Neuronal stem cell (in vitro differentiated cells): ENCODE data around the gene UBA5.

Experiments used
- DNase-seq: peaks from one replicate; pipeline ENCODE4 v3.0.0-alpha.2; 2013; ENCODE audit warnings: low spot score
- H2AFZ ChIP-seq: one replicate; pipeline ENCODE4 v1.6.1; 2013; ENCODE audit warnings: mild to moderate bottlenecking, low read length, inconsistent platforms
- H2AK5ac ChIP-seq: 2 replicates; pipeline ENCODE4 v1.6.1; 2013; ENCODE audit warnings: low read depth, mild to moderate bottlenecking, inconsistent platforms, low read length, moderate library complexity, mixed read lengths
- H2BK120ac ChIP-seq: 2 replicates; pipeline ENCODE4 v1.6.1; 2013; ENCODE audit warnings: low read depth, mild to moderate bottlenecking, inconsistent platforms, low read length, moderate library complexity, mixed read lengths
- H2BK12ac ChIP-seq: one replicate; pipeline ENCODE4 v1.6.1; 2013; ENCODE audit warnings: low read length, inconsistent platforms
- H2BK15ac ChIP-seq: 2 replicates; pipeline ENCODE4 v1.6.1; 2013; ENCODE audit warnings: mild to moderate bottlenecking, low read length, inconsistent platforms, mixed read lengths
- H2BK5ac ChIP-seq: one replicate; pipeline ENCODE4 v1.6.1; 2013; ENCODE audit warnings: inconsistent platforms, mild to moderate bottlenecking, low read length, moderate library complexity
- H3K14ac ChIP-seq: one replicate; pipeline ENCODE4 v1.6.1; 2013; ENCODE audit warnings: low read length, inconsistent platforms
- H3K18ac ChIP-seq: 2 replicates; pipeline ENCODE4 v1.6.1; 2013; ENCODE audit warnings: low read length, inconsistent platforms
- H3K23ac ChIP-seq: 2 replicates; pipeline ENCODE4 v1.6.1; 2013; ENCODE audit warnings: low read depth, mild to moderate bottlenecking, mixed read lengths, low read length, inconsistent platforms; ENCODE audit not compliant: poor library complexity
- H3K27ac ChIP-seq: replicated peaks from 3 replicates; pipeline ENCODE4 v1.5.1; 2013; ENCODE audit warnings: low read length, inconsistent platforms
- H3K27me3 ChIP-seq, 3 experiments: 2 replicates each; pipeline ENCODE4 v1.6.1; 2013; ENCODE audit warnings: low read length in 3 of 3, mild to moderate bottlenecking in 2 of 3, inconsistent platforms in 1 of 3, low read depth in 1 of 3, mixed read lengths in 1 of 3, moderate library complexity in 1 of 3; ENCODE audit not compliant: control insufficient read depth in 3 of 3, insufficient read depth in 3 of 3
- H3K36me3 ChIP-seq, 2 donors: replicated peaks in 1 of 2; 2 replicates each; pipeline ENCODE4 v1.6.1; 2013; ENCODE audit warnings: low read length in 2 of 2; ENCODE audit not compliant: control insufficient read depth in 2 of 2, insufficient read depth in 2 of 2
- H3K4ac ChIP-seq: 2 replicates; pipeline ENCODE4 v1.6.1; 2013; ENCODE audit warnings: inconsistent platforms, mild to moderate bottlenecking, low read length, moderate library complexity
- H3K4me1 ChIP-seq, 2 donors: 1 replicate in 1 of 2; 2 replicates in 1 of 2; pipeline ENCODE4 v1.6.1; 2013; ENCODE audit warnings: low read length in 2 of 2, low read depth in 1 of 2; ENCODE audit not compliant: control insufficient read depth in 2 of 2, insufficient read depth in 1 of 2
- H3K4me2 ChIP-seq: one replicate; pipeline ENCODE4 v1.6.1; 2013; ENCODE audit warnings: mild to moderate bottlenecking, low read length, inconsistent platforms; ENCODE audit not compliant: insufficient read depth, poor library complexity, severe bottlenecking
- H3K4me3 ChIP-seq, 2 donors: 2 replicates each; pipeline ENCODE4 v1.5.1; 2013; ENCODE audit warnings: low read length in 2 of 2, mild to moderate bottlenecking in 2 of 2, inconsistent platforms in 1 of 2, moderate library complexity in 1 of 2
- H3K79me1 ChIP-seq: one replicate; pipeline ENCODE4 v1.6.1; 2013; ENCODE audit warnings: low read depth, mild to moderate bottlenecking, inconsistent platforms, low read length, moderate library complexity
- H3K9ac ChIP-seq: one replicate; pipeline ENCODE4 v1.6.1; 2013; ENCODE audit warnings: mild to moderate bottlenecking, low read depth, low read length, inconsistent platforms; ENCODE audit not compliant: poor library complexity
- H3K9me3 ChIP-seq, 2 donors: replicated peaks in 1 of 2; 2 replicates each; pipeline versions ENCODE3 to v1.6.1; 2013; ENCODE audit warnings: low read length in 2 of 2, mild to moderate bottlenecking in 2 of 2, inconsistent platforms in 1 of 2, low read depth in 1 of 2, mixed read lengths in 1 of 2, moderate library complexity in 1 of 2; ENCODE audit not compliant: control insufficient read depth in 2 of 2, insufficient read depth in 1 of 2
- H4K8ac ChIP-seq: one replicate; pipeline ENCODE4 v1.6.1; 2013; ENCODE audit warnings: low read depth, mild to moderate bottlenecking, inconsistent platforms, low read length, moderate library complexity
- H4K91ac ChIP-seq: one replicate; pipeline ENCODE4 v1.6.1; 2013; ENCODE audit warnings: low read length, low read depth, mild to moderate bottlenecking, inconsistent platforms; ENCODE audit not compliant: poor library complexity
- WGBS, 2 donors: extraction: QIAGEN DNeasy Blood & Tissue Kit; methylation state at CpG; one replicate each; pipeline ENCODE4 v1.1.7; 2013; ENCODE audit warnings: missing lambda C conversion rate in 2 of 2, mixed read lengths in 1 of 2; ENCODE audit not compliant: insufficient read length in 2 of 2, insufficient replicate concordance in 1 of 2; ENCODE audit errors: extremely low coverage in 2 of 2; 5-methylcytosine and 5-hydroxymethylcytosine counted together

The UBA5 gene

GRCh38 chr3:132722165-132723023 is 62.3 kb downstream of the UBA5 start, which contains the start of gene NPHP3:
Gene NPHP3, minus strand, starts transcription at chr3:132722409. Its CDS starts 54 bp downstream, at chr3:132722355.
- Histone ChIP-seq H3K18ac (peak within 1 kb of the TSS; percentile 97), H3K27me3 (no peaks in the 10 kb centered on the region), H2BK120ac (no peak within 1 kb of the TSS), H3K4ac (no peak within 1 kb of the TSS), H4K91ac (no peak within 1 kb of the TSS), H2AFZ (peak within 1 kb of the TSS; percentile 98), H3K4me1 (peaks cover 4% of the 10 kb centered on the region in 2 donors), H3K9me3 (no peaks in the 10 kb centered on the region), H4K8ac (peak within 1 kb of the TSS; percentile 43), H2AK5ac (no peak within 1 kb of the TSS), H3K36me3 (peaks cover 4 to 25% of the 10 kb centered on the region in 2 donors), H3K14ac (peak within 1 kb of the TSS; percentile 96), H3K23ac (peak within 1 kb of the TSS; percentile 96), H3K79me1 (peaks cover 3% of the 10 kb centered on the region), H3K4me3 (peak within 1 kb of the TSS; percentile 77 to 98), H2BK12ac (no peak within 1 kb of the TSS), H3K27ac (peak within 1 kb of the TSS; percentile 87), H3K4me2 (peak within 1 kb of the TSS; percentile 75), H2BK15ac (peak within 1 kb of the TSS; percentile 82), H2BK5ac (peak within 1 kb of the TSS; percentile 93), H3K9ac (peak within 1 kb of the TSS; percentile 94)
- WGBS, 2 donors, result no CpG with 5 or more reads among the region's 96 CpGs
- DNase-seq, result peak; percentile 90

GRCh38 chr3:132723024-132723950 is 63.2 kb downstream of the UBA5 start:
- peaks cover 3% of the 10 kb centered on the region for H3K79me1 ChIP-seq
- DNase-seq, result no peak
- WGBS, 2 donors, result no CpG with 5 or more reads among the region's 19 CpGs

DNA sequence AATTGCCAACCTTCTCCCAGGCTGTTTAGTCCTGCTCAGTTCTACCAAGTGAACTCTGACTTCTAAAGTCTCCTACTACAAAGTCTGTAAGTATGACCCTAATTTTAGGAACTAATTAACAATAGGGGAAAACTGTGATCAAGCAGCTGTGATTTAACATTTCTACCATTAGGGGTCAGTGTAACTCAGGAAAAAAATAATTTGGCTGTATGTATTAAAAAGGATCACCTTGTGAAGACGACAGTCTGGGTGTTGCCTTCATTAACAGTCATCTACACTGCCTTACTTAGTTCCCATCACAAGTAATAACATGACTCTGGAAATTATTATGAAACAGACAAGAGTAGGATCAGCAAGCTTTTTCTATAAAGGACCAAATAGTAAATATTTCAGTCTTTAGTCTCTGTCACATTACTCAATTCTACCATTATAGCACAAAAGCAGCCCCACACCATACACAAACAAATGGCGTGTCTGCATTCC is 66.3 kb downstream of the UBA5 start:
- Histone ChIP-seq H3K9me3 (no peaks in the 10 kb centered on the region), H3K18ac (no peak overlapping the region), H3K36me3 (no peaks in the 10 kb centered on the region), H3K14ac (no peak overlapping the region), H3K4me3 (no peak overlapping the region), H2BK120ac (no peak overlapping the region), H3K4ac (no peak overlapping the region), H3K4me2 (no peak overlapping the region), H3K27ac (no peak overlapping the region), H2BK15ac (no peak overlapping the region), H3K79me1 (peaks cover 3% of the 10 kb centered on the region), H2AK5ac (no peak overlapping the region), H4K91ac (no peak overlapping the region), H3K9ac (no peak overlapping the region), H3K23ac (no peak overlapping the region), H2BK12ac (no peak overlapping the region), H2AFZ (no peak overlapping the region), H3K27me3 (no peaks in the 10 kb centered on the region), H2BK5ac (no peak overlapping the region), H3K4me1 (peaks cover under 1 to 4% of the 10 kb centered on the region in 2 donors), H4K8ac (no peak overlapping the region)
- WGBS, 2 donors, result no CpG with 5 or more reads among the region's 2 CpGs
- peak; percentile 48 for DNase-seq

More at GRCh38 chr3:132723024-132723950, 63.2 kb downstream of the UBA5 start:
- peak overlapping the region; percentile 82 for H3K23ac ChIP-seq
- peak overlapping the region; percentile 93 for H2BK5ac ChIP-seq
- H3K4me3 ChIP-seq, result peak overlapping the region; percentile 77 to 89
- H4K91ac ChIP-seq, result no peak overlapping the region
- H2BK120ac ChIP-seq, result no peak overlapping the region
- peak overlapping the region; percentile 97 for H2AFZ ChIP-seq
- peak overlapping the region; percentile 87 for H3K27ac ChIP-seq
- H3K4me1 ChIP-seq, result peaks cover 4% of the 10 kb centered on the region in 2 donors
- H3K36me3 ChIP-seq, result peaks cover 4 to 19% of the 10 kb centered on the region in 2 donors
- H3K4ac ChIP-seq, result no peak overlapping the region
- no peaks in the 10 kb centered on the region for H3K27me3 ChIP-seq
- no peaks in the 10 kb centered on the region for H3K9me3 ChIP-seq
- H3K4me2 ChIP-seq, result peak overlapping the region; percentile 75
- H2BK12ac ChIP-seq, result no peak overlapping the region
- peak overlapping the region; percentile 91 for H3K9ac ChIP-seq
- H2BK15ac ChIP-seq, result peak overlapping the region; percentile 82
- H3K14ac ChIP-seq, result peak overlapping the region; percentile 96
- H3K18ac ChIP-seq, result peak overlapping the region; percentile 96
- no peak overlapping the region for H2AK5ac ChIP-seq
- no peak overlapping the region for H4K8ac ChIP-seq
